ENCODE results near the gene RABL6. TPM values are rescaled to one million over a fixed set of nuclear protein-coding genes. Genes with fewer than 3 reads are reported as not detected.
A peak's percentile ranks its signal among the peaks of the same experiment; 100 is the strongest.

RABL6 gene
- total and polyA plus RNA-seq, 8 donors, result 50.7 to 119 (median 66.5) TPM

DNA sequence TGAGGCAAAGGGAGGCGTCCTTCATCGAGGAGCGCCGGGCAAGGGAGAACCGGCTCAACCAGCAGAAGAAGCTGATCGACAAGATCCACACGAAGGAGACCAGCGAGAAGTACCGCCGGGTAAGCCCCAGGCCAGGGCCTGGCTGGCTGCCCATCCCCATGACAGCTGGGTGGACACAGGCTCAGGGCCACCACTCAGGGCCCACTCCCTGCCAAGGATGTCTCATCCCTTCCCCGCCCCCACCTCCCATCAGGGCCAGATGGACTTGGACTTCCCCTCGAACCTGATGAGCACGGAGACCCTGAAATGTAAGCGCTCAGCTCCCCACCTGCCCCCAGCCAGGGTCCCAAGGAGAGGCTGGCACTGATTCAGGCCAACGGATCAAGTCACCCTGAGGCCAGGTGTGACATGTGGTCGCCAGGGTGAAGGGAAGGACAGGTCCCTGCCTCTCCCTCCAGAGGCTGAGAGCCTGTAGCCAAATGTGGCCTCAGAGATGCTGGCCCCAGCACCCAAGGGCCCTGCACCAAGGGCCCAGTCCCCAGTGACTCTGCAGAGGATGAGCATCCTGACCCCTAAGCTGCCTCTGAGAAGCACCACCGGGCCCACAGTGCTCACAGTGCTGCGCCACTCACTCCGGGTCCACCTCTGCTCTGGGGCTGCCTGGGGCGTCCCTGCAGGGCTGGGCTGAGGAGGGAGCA lies 3.1 kb upstream of the RABL6 start:
- TF ChIP-seq, protein P1, sequence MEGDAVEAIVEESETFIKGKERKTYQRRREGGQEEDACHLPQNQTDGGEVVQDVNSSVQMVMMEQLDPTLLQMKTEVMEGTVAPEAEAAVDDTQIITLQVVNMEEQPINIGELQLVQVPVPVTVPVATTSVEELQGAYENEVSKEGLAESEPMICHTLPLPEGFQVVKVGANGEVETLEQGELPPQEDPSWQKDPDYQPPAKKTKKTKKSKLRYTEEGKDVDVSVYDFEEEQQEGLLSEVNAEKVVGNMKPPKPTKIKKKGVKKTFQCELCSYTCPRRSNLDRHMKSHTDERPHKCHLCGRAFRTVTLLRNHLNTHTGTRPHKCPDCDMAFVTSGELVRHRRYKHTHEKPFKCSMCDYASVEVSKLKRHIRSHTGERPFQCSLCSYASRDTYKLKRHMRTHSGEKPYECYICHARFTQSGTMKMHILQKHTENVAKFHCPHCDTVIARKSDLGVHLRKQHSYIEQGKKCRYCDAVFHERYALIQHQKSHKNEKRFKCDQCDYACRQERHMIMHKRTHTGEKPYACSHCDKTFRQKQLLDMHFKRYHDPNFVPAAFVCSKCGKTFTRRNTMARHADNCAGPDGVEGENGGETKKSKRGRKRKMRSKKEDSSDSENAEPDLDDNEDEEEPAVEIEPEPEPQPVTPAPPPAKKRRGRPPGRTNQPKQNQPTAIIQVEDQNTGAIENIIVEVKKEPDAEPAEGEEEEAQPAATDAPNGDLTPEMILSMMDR (IDR thresholded peaks at IDR 0.05), result no peak
- intact Hi-C loops (cut with DNase I), result no loop called here
- 90 to 91% methylated on average over 20 of the region's 20 CpGs for WGBS, 2 donors
- Histone ChIP-seq H3K4me1 (peaks cover under 1 to 19% (median 6%) of the 10 kb centered on the region in 3 donors), H3K27me3 (no peaks in the 10 kb centered on the region), H3K9me3 (no peaks in the 10 kb centered on the region), H3K4me3 (no peak overlapping the region), H3K27ac (no peak overlapping the region), H3K36me3 (no peaks in the 10 kb centered on the region)
- no peak for FAIRE-seq
- no peak for ATAC-seq
- DNase-seq, result peak in 4 of 6 donors; percentile 24 to 72 (median 54)

DNA sequence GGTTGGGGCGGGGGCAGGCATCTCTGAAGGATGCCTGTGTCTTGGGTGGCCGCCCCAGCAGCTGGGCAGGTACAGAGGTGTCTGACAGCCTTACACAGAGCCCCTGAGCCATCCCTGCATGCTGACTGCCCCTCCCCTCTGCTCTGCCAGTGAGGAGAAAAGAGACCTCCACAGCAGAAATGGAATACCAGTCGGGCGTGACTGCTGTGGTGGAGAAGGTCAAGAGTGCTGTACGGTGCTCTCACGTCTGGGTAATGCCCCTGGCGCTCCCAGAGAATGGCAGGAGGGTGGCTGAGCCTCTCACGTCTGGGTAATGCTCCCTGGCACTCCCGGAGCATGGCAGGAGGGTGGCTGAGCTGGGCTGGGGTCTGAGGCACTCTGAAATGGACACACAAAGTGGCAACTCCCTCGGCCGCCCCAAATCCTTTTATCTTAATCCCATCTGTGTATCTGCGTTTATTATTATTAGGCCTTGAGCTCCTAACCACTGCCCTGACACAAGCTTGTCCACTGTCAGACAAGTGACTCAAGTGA lies 2.5 kb upstream of the RABL6 start:
- DNase-seq (peak in 2 of 6 donors; percentile 44 to 46), ATAC-seq (no peak), FAIRE-seq (no peak)
- WGBS, 2 donors, result 89% methylated on average over 12 of the region's 12 CpGs
- intact Hi-C loops (cut with DNase I), result no loop called here
- Histone ChIP-seq H3K4me1 (peaks cover 3 to 23% (median 8%) of the 10 kb centered on the region in 3 donors), H3K9me3 (no peaks in the 10 kb centered on the region), H3K27me3 (no peaks in the 10 kb centered on the region), H3K36me3 (no peaks in the 10 kb centered on the region), H3K27ac (no peak overlapping the region), H3K4me3 (no peak overlapping the region)
- TF ChIP-seq, protein P1 (IDR thresholded peaks at IDR 0.05), result no peak

DNA sequence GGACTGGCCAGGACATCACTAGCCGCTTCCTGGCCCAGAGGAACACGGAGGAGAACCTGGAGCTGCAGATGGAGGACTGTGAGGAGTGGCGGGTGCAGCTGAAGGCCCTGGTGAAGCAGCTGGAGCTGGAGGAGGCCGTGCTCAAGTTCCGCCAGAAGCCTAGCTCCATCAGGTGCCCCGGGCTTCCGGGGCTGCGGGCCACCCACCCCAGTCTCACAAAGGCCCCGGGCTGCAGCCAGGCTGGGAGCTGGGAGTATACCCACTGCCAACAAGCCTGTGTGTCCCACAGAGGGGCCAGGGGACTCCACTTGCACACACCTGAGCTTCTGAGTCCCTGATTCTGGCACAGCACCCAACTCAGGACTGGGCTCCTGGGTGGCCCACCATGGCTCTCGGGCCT lies 1.7 kb upstream of the RABL6 start:
- intact Hi-C loops (cut with DNase I), result no loop called here
- TF ChIP-seq, protein P1 (IDR thresholded peaks at IDR 0.05), result no peak

DNA sequence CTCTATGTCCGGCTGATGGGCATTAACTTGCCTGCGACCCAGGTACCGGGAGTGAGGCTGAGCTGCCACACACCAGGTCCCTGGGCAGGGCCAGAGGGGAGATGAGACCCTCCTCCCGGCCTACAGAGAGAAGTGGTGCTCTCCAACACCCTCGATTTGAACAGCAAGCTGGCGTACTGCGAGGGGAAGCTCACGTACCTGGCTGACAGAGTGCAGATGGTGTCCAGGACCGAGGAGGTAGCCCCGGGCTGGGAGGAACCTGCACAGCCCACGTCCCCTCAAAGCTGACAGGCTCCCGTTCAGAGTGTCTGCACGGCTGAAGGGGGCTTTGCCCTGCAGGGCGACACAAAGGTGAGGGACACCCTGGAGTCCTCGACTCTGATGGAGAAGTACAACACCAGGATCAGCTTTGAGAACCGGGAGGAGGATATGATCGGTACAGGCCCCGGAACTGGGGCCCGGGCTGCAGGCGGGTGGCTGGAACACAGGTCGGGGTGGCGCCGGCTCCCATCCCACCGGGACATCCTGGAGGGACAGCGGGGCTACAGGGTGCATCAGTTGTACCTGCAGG lies 1.0 kb upstream of the RABL6 start:
- peak in 3 of 6 donors; percentile 47 to 70 (median 58) for DNase-seq
- intact Hi-C loops (cut with DNase I), result no loop called here
- FAIRE-seq, result no peak

More for the DNA sequence above, 1.7 kb upstream of the RABL6 start:
- H3K9me3 ChIP-seq, result no peaks in the 10 kb centered on the region
- ATAC-seq, result no peak
- 93 to 98% methylated on average over 10 of the region's 10 CpGs for WGBS, 2 donors
- DNase-seq, result peak in 4 of 6 donors; percentile 19 to 62 (median 46)
- no peak for FAIRE-seq
- no peaks in the 10 kb centered on the region for H3K27me3 ChIP-seq
- no peaks in the 10 kb centered on the region for H3K36me3 ChIP-seq
- peaks cover 3 to 24% (median 8%) of the 10 kb centered on the region in 3 donors for H3K4me1 ChIP-seq
- H3K4me3 ChIP-seq, result no peak overlapping the region
- H3K27ac ChIP-seq, result no peak overlapping the region

More for the DNA sequence above, 1.0 kb upstream of the RABL6 start:
- H3K36me3 ChIP-seq, result no peaks in the 10 kb centered on the region
- H3K27me3 ChIP-seq, result no peaks in the 10 kb centered on the region
- peaks cover 3 to 24% (median 8%) of the 10 kb centered on the region in 3 donors for H3K4me1 ChIP-seq
- H3K4me3 ChIP-seq, result peak overlapping the region in 3 of 4 donors; percentile 90 to 94 (median 91)
- peak in 1 of 4 donors; percentile 1 for ATAC-seq
- TF ChIP-seq, protein P1 (IDR thresholded peaks at IDR 0.05), result no peak
- H3K9me3 ChIP-seq, result no peaks in the 10 kb centered on the region
- peak overlapping the region in 3 of 4 donors; percentile 77 to 92 (median 88) for H3K27ac ChIP-seq
- 64 to 68% methylated on average over 25 of the region's 25 CpGs for WGBS, 2 donors
